HepG2 (cell line): ENCODE results near the gene NFATC2. TPM values are rescaled to one million over a fixed set of nuclear protein-coding genes. Genes with fewer than 3 reads are reported as not detected.

Experiments
- FOXO1 ChIP-seq: sonication (generic); formaldehyde crosslinking; IDR thresholded peaks from 2 replicates; pipeline ENCODE4 v1.4.0; 2020; ENCODE audit warnings: missing genetic modification reagents
- GZF1 ChIP-seq: sonication (generic); formaldehyde crosslinking; IDR thresholded peaks from 2 replicates; pipeline ENCODE4 v1.5.1; 2020; ENCODE audit warnings: mild to moderate bottlenecking, missing genetic modification reagents
- HNF1A ChIP-seq, 2 experiments: sonication (generic) in 1 of 2; formaldehyde crosslinking in 1 of 2; IDR thresholded peaks; 2 replicates each; pipeline versions ENCODE4 v1.4.0 to v1.6.1; 2016 to 2020; ENCODE audit warnings: borderline replicate concordance in 1 of 2, low read depth in 1 of 2, mild to moderate bottlenecking in 1 of 2, missing genetic modification reagents in 1 of 2
- HNF1B ChIP-seq: sonication (generic); formaldehyde crosslinking; IDR thresholded peaks from 2 replicates; pipeline ENCODE4 v1.5.1; 2020; ENCODE audit warnings: mild to moderate bottlenecking, moderate library complexity, missing genetic modification reagents
- RFX5 ChIP-seq: IDR thresholded peaks from 2 replicates; pipeline ENCODE4 v1.6.1; 2011; ENCODE audit warnings: low read depth, low read length, improper control_type of control experiment
- RXRB ChIP-seq: IDR thresholded peaks from 2 replicates; pipeline ENCODE4 v1.6.1; 2016; ENCODE audit warnings: borderline replicate concordance, missing genetic modification reagents, missing compliant biosample characterization
- ZNF253 ChIP-seq: sonication (generic); formaldehyde crosslinking; IDR thresholded peaks from 2 replicates; pipeline ENCODE4 v1.8.0; 2022; ENCODE audit warnings: mild to moderate bottlenecking, missing genetic modification reagents, borderline replicate concordance
- ZNF468 ChIP-seq: sonication (generic); formaldehyde crosslinking; IDR thresholded peaks from 2 replicates; pipeline ENCODE4 v1.8.0; 2022; ENCODE audit warnings: mild to moderate bottlenecking, moderate library complexity, missing genetic modification reagents
- polyA plus RNA-seq, 8 experiments: library from polyadenylated mRNA; depleted of rRNA in 3 of 8; stranded (reverse) in 7 of 8; unstranded in 1 of 8; fragments of >200 nt; fragmentation: Illumina TruSeq in 4 of 8; extraction: Trizol in 4 of 8; gene quantifications; 2 replicates each; pipeline versions ENCODE4 v1.2.1 to v1.2.3, GENCODE V29; 2011 to 2016; ENCODE audit warnings: low read depth in 4 of 8, missing spikeins in 1 of 8, mixed read lengths in 1 of 8; ENCODE audit not compliant: insufficient read depth in 1 of 8
- total RNA-seq, 5 experiments: library from RNA; depleted of rRNA; stranded (reverse); fragments of >200 nt; fragmentation: Illumina TruSeq; extraction: Trizol; gene quantifications; 2 replicates each; pipeline ENCODE4 v1.2.3, GENCODE V29; 2016; ENCODE audit warnings: low read depth in 1 of 5
- TF ChIP-seq, protein P1 (sequence below): sonication (generic); formaldehyde crosslinking; IDR thresholded peaks from 2 replicates; pipeline ENCODE4 v1.4.0; 2020; ENCODE audit warnings: mild to moderate bottlenecking, missing genetic modification reagents
- TF ChIP-seq, protein P2 (sequence below), 2 experiments: sonication (generic) in 1 of 2; formaldehyde crosslinking in 1 of 2; IDR thresholded peaks; 2 replicates each; pipeline versions ENCODE4 v1.4.0 to v1.6.1; 2018 to 2020; ENCODE audit warnings: missing genetic modification reagents in 2 of 2, borderline replicate concordance in 1 of 2, low read depth in 1 of 2, mild to moderate bottlenecking in 1 of 2, missing biosample characterization in 1 of 2
- TF ChIP-seq, protein P3 (sequence below): fragments of 450-650 bp; IDR thresholded peaks from 2 replicates; pipeline ENCODE4 v1.6.1; 2016
- TF ChIP-seq, protein P4 (sequence below): sonication (generic); formaldehyde crosslinking; IDR thresholded peaks from 2 replicates; pipeline ENCODE4 v1.5.0; 2020; ENCODE audit warnings: mild to moderate bottlenecking, missing genetic modification reagents, moderate library complexity
- TF ChIP-seq, protein P5 (sequence below): sonication (generic); formaldehyde crosslinking; IDR thresholded peaks from 2 replicates; pipeline ENCODE4 v1.5.0; 2020; ENCODE audit warnings: missing genetic modification reagents

The NFATC2 gene
- total and polyA plus RNA-seq, 2 of the 13 experiments (the other 11 are each of a cell fraction or from before 2014, with no cell fraction given): 1.9 to 3.3 TPM

- no peak for TF ChIP-seq HNF1A (IDR thresholded peaks at IDR 0.05; ENCODE audit: low read depth)
- no peak for TF ChIP-seq HNF1A (CRISPR knock-in tag; IDR thresholded peaks at IDR 0.05; ENCODE audit: borderline replicate concordance)
- TF ChIP-seq, protein P1, sequence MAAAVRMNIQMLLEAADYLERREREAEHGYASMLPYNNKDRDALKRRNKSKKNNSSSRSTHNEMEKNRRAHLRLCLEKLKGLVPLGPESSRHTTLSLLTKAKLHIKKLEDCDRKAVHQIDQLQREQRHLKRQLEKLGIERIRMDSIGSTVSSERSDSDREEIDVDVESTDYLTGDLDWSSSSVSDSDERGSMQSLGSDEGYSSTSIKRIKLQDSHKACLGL (CRISPR knock-in tag): no peak
- no peak for TF ChIP-seq GZF1 (CRISPR knock-in tag)
- TF ChIP-seq ZNF468 (CRISPR knock-in tag): no peak
- peak; percentile 92 for TF ChIP-seq RXRB
- peak; percentile 64; the same call in 1 of the 2 replicates for TF ChIP-seq FOXO1 (CRISPR knock-in tag)
- TF ChIP-seq RFX5: no peak
- TF ChIP-seq ZNF253 (CRISPR knock-in tag): no peak
- TF ChIP-seq, protein P2, sequence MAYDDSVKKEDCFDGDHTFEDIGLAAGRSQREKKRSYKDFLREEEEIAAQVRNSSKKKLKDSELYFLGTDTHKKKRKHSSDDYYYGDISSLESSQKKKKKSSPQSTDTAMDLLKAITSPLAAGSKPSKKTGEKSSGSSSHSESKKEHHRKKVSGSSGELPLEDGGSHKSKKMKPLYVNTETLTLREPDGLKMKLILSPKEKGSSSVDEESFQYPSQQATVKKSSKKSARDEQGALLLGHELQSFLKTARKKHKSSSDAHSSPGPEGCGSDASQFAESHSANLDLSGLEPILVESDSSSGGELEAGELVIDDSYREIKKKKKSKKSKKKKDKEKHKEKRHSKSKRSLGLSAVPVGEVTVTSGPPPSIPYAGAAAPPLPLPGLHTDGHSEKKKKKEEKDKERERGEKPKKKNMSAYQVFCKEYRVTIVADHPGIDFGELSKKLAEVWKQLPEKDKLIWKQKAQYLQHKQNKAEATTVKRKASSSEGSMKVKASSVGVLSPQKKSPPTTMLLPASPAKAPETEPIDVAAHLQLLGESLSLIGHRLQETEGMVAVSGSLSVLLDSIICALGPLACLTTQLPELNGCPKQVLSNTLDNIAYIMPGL (CRISPR knock-in tag; IDR thresholded peaks at IDR 0.05; ENCODE audit: borderline replicate concordance in 1 of 2, low read depth in 1 of 2): peak in 1 of 2 experiments; percentile 29; a peak in 1 of 4 replicates
- TF ChIP-seq, protein P3, sequence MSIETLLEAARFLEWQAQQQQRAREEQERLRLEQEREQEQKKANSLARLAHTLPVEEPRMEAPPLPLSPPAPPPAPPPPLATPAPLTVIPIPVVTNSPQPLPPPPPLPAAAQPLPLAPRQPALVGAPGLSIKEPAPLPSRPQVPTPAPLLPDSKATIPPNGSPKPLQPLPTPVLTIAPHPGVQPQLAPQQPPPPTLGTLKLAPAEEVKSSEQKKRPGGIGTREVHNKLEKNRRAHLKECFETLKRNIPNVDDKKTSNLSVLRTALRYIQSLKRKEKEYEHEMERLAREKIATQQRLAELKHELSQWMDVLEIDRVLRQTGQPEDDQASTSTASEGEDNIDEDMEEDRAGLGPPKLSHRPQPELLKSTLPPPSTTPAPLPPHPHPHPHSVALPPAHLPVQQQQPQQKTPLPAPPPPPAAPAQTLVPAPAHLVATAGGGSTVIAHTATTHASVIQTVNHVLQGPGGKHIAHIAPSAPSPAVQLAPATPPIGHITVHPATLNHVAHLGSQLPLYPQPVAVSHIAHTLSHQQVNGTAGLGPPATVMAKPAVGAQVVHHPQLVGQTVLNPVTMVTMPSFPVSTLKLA: peak; percentile 49
- TF ChIP-seq, protein P4, sequence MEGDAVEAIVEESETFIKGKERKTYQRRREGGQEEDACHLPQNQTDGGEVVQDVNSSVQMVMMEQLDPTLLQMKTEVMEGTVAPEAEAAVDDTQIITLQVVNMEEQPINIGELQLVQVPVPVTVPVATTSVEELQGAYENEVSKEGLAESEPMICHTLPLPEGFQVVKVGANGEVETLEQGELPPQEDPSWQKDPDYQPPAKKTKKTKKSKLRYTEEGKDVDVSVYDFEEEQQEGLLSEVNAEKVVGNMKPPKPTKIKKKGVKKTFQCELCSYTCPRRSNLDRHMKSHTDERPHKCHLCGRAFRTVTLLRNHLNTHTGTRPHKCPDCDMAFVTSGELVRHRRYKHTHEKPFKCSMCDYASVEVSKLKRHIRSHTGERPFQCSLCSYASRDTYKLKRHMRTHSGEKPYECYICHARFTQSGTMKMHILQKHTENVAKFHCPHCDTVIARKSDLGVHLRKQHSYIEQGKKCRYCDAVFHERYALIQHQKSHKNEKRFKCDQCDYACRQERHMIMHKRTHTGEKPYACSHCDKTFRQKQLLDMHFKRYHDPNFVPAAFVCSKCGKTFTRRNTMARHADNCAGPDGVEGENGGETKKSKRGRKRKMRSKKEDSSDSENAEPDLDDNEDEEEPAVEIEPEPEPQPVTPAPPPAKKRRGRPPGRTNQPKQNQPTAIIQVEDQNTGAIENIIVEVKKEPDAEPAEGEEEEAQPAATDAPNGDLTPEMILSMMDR: peak; percentile 38; the same call in 1 of the 2 replicates
- peak; percentile 48; the same call in 1 of the 2 replicates for TF ChIP-seq HNF1B (CRISPR knock-in tag)
- TF ChIP-seq, protein P5, sequence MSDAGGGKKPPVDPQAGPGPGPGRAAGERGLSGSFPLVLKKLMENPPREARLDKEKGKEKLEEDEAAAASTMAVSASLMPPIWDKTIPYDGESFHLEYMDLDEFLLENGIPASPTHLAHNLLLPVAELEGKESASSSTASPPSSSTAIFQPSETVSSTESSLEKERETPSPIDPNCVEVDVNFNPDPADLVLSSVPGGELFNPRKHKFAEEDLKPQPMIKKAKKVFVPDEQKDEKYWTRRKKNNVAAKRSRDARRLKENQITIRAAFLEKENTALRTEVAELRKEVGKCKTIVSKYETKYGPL (CRISPR knock-in tag): no peak
These were observed 129.5 kb downstream of the NFATC2 start (continued) for GRCh38 chr20:51412951-51413481.
